Thyroid gland (tissue), 4 donors: Measurements from ENCODE around the gene TEX44. TPM values are rescaled to one million over a fixed set of nuclear protein-coding genes. Genes with fewer than 3 reads are reported as not detected.
A peak's percentile ranks its signal among the peaks of the same experiment; 100 is the strongest.

Source experiments
- DNase-seq, 2 donors: peaks; one replicate each; pipeline ENCODE4 v3.0.0-alpha.2; 2019
- H3K27ac ChIP-seq, 3 donors: fragments of 200-600 bp; sonication (generic); 1 replicate in 2 of 3; 2 replicates in 1 of 3; pipeline ENCODE4 v1.5.1; 2016 to 2019; ENCODE audit warnings: mild to moderate bottlenecking in 1 of 3, moderate library complexity in 1 of 3
- H3K27me3 ChIP-seq: fragments of 200-600 bp; sonication (generic); one replicate; pipeline ENCODE4 v1.5.1; 2019
- H3K36me3 ChIP-seq, 2 donors: fragments of 200-600 bp; sonication (generic); one replicate each; pipeline ENCODE4 v1.5.1; 2016 to 2019
- H3K4me1 ChIP-seq, 2 donors: fragments of 200-600 bp; sonication (generic); one replicate each; pipeline ENCODE4 v1.5.1; 2017 to 2019
- H3K4me3 ChIP-seq, 3 donors: fragments of 200-600 bp; sonication (generic); replicated peaks in 1 of 3; 1 replicate in 2 of 3; 2 replicates in 1 of 3; pipeline ENCODE4 v1.5.1; 2016; ENCODE audit warnings: mild to moderate bottlenecking in 1 of 3
- H3K9me3 ChIP-seq: fragments of 200-600 bp; sonication (generic); one replicate; pipeline ENCODE4 v1.5.1; 2017
- POLR2A ChIP-seq, 2 donors: fragments of 450-650 bp; IDR thresholded peaks; one replicate each; pipeline ENCODE4 v1.6.1; 2017; ENCODE audit warnings: antibody characterized with exemption in 2 of 2, mild to moderate bottlenecking in 2 of 2, moderate library complexity in 1 of 2
- WGBS, 2 donors: methylation state at CpG; one replicate each; pipeline ENCODE4 v1.1.5; 2017; 5-methylcytosine and 5-hydroxymethylcytosine counted together
- intact Hi-C: fragments of 100-400 bp; cut with DNase I; formaldehyde crosslinking; loops from one replicate; pipeline ENCODE4 v1.15.1; 2023
- total RNA-seq, 4 donors: library from RNA; depleted of rRNA; stranded (reverse); fragments of >200 nt; gene quantifications; one replicate each; pipeline ENCODE4 v1.2.3, GENCODE V29; 2016
- TF ChIP-seq, protein P1 (sequence below), 6 experiments: fragments of 200-600 bp in 3 of 6; fragments of 450-650 bp in 3 of 6; sonication (generic) in 3 of 6; IDR thresholded peaks; one replicate each; pipeline ENCODE4 v1.5.1; 2016 to 2019; ENCODE audit warnings: antibody characterized with exemption in 6 of 6, mild to moderate bottlenecking in 2 of 6, inconsistent platforms in 1 of 6, moderate library complexity in 1 of 6

TEX44 gene
- total RNA-seq, 4 donors from 2014 or later, result 0.54 TPM; not detected in 3

DNA sequence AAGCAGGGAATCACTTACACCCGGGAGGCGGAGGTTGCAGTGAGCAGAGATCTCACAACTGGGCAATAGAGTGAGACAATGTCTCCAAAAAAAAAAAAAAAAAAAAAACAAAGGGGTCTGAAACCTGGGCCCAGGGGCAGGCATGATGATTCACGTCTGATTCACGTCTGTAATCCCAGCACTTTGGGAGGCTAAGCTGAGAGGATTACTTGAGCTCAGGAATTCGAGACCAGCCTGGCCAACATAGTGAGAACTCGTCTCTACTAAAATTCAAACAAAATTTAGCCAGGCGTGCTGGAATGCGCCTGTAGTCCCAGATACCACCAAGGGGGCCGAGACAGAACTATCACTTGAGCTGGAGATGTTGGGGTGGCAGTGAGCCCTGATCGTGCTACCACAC is 30.3 kb downstream of the TEX44 start:
- Histone ChIP-seq H3K27ac (no peak overlapping the region), H3K36me3 (no peaks in the 10 kb centered on the region), H3K9me3 (no peaks in the 10 kb centered on the region), H3K4me3 (no peak overlapping the region), H3K4me1 (peaks cover 15 to 23% of the 10 kb centered on the region in 2 donors), H3K27me3 (no peaks in the 10 kb centered on the region)
- 93 to 94% methylated on average over 10 of the region's 10 CpGs for WGBS, 2 donors
- intact Hi-C loops, result no loop called here
- no peak for TF ChIP-seq POLR2A (IDR thresholded peaks at IDR 0.05)
- TF ChIP-seq, protein P1, sequence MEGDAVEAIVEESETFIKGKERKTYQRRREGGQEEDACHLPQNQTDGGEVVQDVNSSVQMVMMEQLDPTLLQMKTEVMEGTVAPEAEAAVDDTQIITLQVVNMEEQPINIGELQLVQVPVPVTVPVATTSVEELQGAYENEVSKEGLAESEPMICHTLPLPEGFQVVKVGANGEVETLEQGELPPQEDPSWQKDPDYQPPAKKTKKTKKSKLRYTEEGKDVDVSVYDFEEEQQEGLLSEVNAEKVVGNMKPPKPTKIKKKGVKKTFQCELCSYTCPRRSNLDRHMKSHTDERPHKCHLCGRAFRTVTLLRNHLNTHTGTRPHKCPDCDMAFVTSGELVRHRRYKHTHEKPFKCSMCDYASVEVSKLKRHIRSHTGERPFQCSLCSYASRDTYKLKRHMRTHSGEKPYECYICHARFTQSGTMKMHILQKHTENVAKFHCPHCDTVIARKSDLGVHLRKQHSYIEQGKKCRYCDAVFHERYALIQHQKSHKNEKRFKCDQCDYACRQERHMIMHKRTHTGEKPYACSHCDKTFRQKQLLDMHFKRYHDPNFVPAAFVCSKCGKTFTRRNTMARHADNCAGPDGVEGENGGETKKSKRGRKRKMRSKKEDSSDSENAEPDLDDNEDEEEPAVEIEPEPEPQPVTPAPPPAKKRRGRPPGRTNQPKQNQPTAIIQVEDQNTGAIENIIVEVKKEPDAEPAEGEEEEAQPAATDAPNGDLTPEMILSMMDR (IDR thresholded peaks at IDR 0.05), result no peak
- no peak for DNase-seq

DNA sequence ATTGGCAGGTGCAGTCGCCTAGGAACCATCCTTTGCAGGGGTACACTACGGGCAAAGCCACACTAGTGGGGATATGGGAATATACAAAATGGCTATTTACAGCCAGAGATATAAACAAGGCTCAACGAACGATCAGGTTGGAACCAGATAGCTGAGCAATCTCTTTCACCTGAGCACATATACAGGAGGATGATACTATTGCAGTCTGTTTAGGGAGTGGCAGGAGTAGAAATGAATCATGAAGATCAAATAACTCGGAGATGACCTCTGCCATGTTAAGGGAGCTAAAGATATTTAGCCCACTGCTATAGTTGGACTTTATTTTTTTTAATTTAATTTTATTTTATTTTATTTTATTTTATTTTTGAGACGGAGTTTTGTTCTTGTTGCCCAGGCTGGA is 33.8 kb downstream of the TEX44 start:
- Histone ChIP-seq H3K4me3 (no peak overlapping the region), H3K27me3 (no peaks in the 10 kb centered on the region), H3K4me1 (peaks cover 19 to 24% of the 10 kb centered on the region in 2 donors), H3K27ac (no peak overlapping the region), H3K9me3 (no peaks in the 10 kb centered on the region), H3K36me3 (no peaks in the 10 kb centered on the region)
- WGBS, 2 donors, result 82 to 84% methylated on average over 6 of the region's 6 CpGs
- no peak for DNase-seq
- TF ChIP-seq, protein P1 (IDR thresholded peaks at IDR 0.05), result no peak
- TF ChIP-seq POLR2A (IDR thresholded peaks at IDR 0.05), result no peak
- intact Hi-C loops, result no loop called here

- intact Hi-C loops, result no loop called here
- Histone ChIP-seq H3K4me1 (peaks cover 19 to 29% of the 10 kb centered on the region in 2 donors), H3K4me3 (no peak overlapping the region), H3K27me3 (no peaks in the 10 kb centered on the region), H3K36me3 (no peaks in the 10 kb centered on the region), H3K9me3 (no peaks in the 10 kb centered on the region), H3K27ac (peak overlapping the region; percentile 78 to 97 (median 87))
- no peak for DNase-seq
- TF ChIP-seq POLR2A (IDR thresholded peaks at IDR 0.05), result no peak
- TF ChIP-seq, protein P1 (IDR thresholded peaks at IDR 0.05), result no peak
- 61 to 68% methylated on average over 10 of the region's 10 CpGs for WGBS, 2 donors
These were observed 34.9 kb downstream of the TEX44 start for GRCh38 chr2:231627384-231628120.

GRCh38 chr2:231632559-231633142 is 40.0 kb downstream of the TEX44 start:
- H3K9me3 ChIP-seq, result no peaks in the 10 kb centered on the region
- H3K36me3 ChIP-seq, result no peaks in the 10 kb centered on the region
- no peak overlapping the region for H3K4me3 ChIP-seq
- H3K27me3 ChIP-seq, result no peaks in the 10 kb centered on the region
- TF ChIP-seq, protein P1 (IDR thresholded peaks at IDR 0.05), result no peak
- no peak for TF ChIP-seq POLR2A (IDR thresholded peaks at IDR 0.05)
- 73 to 81% methylated on average over 14 of the region's 14 CpGs for WGBS, 2 donors
- peak overlapping the region in 1 of 3 donors; percentile 67 for H3K27ac ChIP-seq
- peaks cover 7 to 32% of the 10 kb centered on the region in 2 donors for H3K4me1 ChIP-seq
- intact Hi-C loops, result no loop called here
- DNase-seq, result no peak
